ENCODE measurements around the gene SH3PXD2A. TPM values are rescaled to one million over a fixed set of nuclear protein-coding genes. Genes with fewer than 3 reads are reported as not detected.

The SH3PXD2A gene
- total RNA-seq, 1 donor from 2014 or later, result 51.3 TPM

GRCh38 chr10:103879409-103879808 is 24.0 kb upstream of the SH3PXD2A start:
- no peak for DNase-seq (ENCODE audit: low spot score)

- DNase-seq (ENCODE audit: low spot score), result no peak
Measured at GRCh38 chr10:103877861-103878260, 22.5 kb upstream of the SH3PXD2A start.

- no peak for DNase-seq (ENCODE audit: low spot score)
Measured at GRCh38 chr10:103876155-103876554, 20.8 kb upstream of the SH3PXD2A start.

GRCh38 chr10:103874730-103875129 is 19.4 kb upstream of the SH3PXD2A start:
- DNase-seq (ENCODE audit: low spot score), result no peak

- DNase-seq (ENCODE audit: low spot score), result no peak
Measured at GRCh38 chr10:103872137-103872931, 17.0 kb upstream of the SH3PXD2A start.

- DNase-seq (ENCODE audit: low spot score), result no peak
Measured at GRCh38 chr10:103871006-103871405, 15.6 kb upstream of the SH3PXD2A start.

- DNase-seq (ENCODE audit: low spot score), result no peak
Measured at GRCh38 chr10:103870516-103870915, 15.1 kb upstream of the SH3PXD2A start.

GRCh38 chr10:103869336-103869735 is 14.0 kb upstream of the SH3PXD2A start:
- no peak for DNase-seq (ENCODE audit: low spot score)

GRCh38 chr10:103868200-103868599 is 12.8 kb upstream of the SH3PXD2A start:
- no peak for DNase-seq (ENCODE audit: low spot score)

GRCh38 chr10:103861505-103861904 is 6.1 kb upstream of the SH3PXD2A start:
- no peak for DNase-seq (ENCODE audit: low spot score)

- no peak for DNase-seq (ENCODE audit: low spot score)
Measured at GRCh38 chr10:103859161-103860086, 4.0 kb upstream of the SH3PXD2A start.

- no peak for DNase-seq (ENCODE audit: low spot score)
Measured at GRCh38 chr10:103858360-103858759, 3.0 kb upstream of the SH3PXD2A start.

- DNase-seq (ENCODE audit: low spot score), result peak; percentile 35
Measured at GRCh38 chr10:103856797-103857170, 1.4 kb upstream of the SH3PXD2A start.

GRCh38 chr10:103855852-103856796 is 748 bp upstream of the SH3PXD2A start:
- DNase-seq (ENCODE audit: low spot score), result peak; percentile 73

- DNase-seq (ENCODE audit: low spot score), result peak; percentile 88
Measured at GRCh38 chr10:103854686-103855391, 537 bp downstream of the SH3PXD2A start.

- peak; percentile 57 for DNase-seq (ENCODE audit: low spot score)
Measured at GRCh38 chr10:103854265-103854685, 1.1 kb downstream of the SH3PXD2A start.

- DNase-seq (ENCODE audit: low spot score), result peak; percentile 75
Measured at GRCh38 chr10:103853428-103854264, 1.7 kb downstream of the SH3PXD2A start.

GRCh38 chr10:103852856-103853255 is 2.5 kb downstream of the SH3PXD2A start:
- DNase-seq (ENCODE audit: low spot score), result no peak

GRCh38 chr10:103852189-103852711 is 3.1 kb downstream of the SH3PXD2A start:
- DNase-seq (ENCODE audit: low spot score), result peak; percentile 82

Data from mesenteric fat pad (tissue), 1 donor.